Measurements from ENCODE around the gene RHBDD3. TPM values are rescaled to one million over a fixed set of nuclear protein-coding genes. Genes with fewer than 3 reads are reported as not detected.

Gene RHBDD3
- total RNA-seq, 4 donors from 2014 or later = 14.4 to 43.5 (median 32.6) TPM

DNA sequence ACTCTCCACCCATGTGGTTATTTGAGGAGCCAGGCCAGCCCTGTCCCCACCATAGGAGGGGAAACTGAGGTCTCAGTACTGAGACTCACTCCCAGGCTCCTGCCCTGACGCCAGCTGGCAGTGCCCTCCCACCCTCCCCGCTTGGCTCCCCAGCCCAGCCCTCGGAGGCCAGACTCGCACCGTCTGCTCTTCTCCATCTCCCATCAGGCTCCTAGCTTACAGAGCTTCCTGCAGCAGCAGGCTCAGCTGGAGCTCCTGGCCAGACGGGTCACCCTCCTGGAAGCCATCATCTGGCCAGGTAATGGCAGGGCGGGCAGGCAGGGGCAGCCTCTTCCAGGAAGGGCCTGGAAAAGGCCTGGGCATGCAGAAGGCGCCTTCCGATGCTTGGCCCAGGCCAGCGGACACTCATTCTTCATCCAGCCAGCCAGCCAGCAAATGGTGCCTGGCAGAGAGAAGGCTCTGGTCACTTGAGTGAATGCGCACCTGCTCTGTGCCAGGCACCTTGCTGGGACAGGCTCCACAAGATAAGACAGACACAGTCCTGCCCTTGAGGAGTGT, 12.6 kb downstream of the RHBDD3 start:
- Histone ChIP-seq H3K9me3 (no peaks in the 10 kb centered on the region), H3K4me1 (no peaks in the 10 kb centered on the region), H3K4me3 (no peak overlapping the region), H3K27me3 (no peaks in the 10 kb centered on the region), H3K36me3 (peaks cover 0 to 17% (median 0%) of the 10 kb centered on the region in 3 donors), H3K27ac (no peak overlapping the region)
- no peak for DNase-seq (ENCODE audit: low spot score in 2 of 2)
- 95 to 98% methylated on average over 7 to 11 of the region's 11 CpGs for WGBS, 2 donors
- TF ChIP-seq, protein P1, sequence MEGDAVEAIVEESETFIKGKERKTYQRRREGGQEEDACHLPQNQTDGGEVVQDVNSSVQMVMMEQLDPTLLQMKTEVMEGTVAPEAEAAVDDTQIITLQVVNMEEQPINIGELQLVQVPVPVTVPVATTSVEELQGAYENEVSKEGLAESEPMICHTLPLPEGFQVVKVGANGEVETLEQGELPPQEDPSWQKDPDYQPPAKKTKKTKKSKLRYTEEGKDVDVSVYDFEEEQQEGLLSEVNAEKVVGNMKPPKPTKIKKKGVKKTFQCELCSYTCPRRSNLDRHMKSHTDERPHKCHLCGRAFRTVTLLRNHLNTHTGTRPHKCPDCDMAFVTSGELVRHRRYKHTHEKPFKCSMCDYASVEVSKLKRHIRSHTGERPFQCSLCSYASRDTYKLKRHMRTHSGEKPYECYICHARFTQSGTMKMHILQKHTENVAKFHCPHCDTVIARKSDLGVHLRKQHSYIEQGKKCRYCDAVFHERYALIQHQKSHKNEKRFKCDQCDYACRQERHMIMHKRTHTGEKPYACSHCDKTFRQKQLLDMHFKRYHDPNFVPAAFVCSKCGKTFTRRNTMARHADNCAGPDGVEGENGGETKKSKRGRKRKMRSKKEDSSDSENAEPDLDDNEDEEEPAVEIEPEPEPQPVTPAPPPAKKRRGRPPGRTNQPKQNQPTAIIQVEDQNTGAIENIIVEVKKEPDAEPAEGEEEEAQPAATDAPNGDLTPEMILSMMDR (IDR thresholded peaks at IDR 0.05) = no peak
- TF ChIP-seq POLR2A (IDR thresholded peaks at IDR 0.05) (no peak), EP300 (IDR thresholded peaks at IDR 0.05) (no peak)

DNA sequence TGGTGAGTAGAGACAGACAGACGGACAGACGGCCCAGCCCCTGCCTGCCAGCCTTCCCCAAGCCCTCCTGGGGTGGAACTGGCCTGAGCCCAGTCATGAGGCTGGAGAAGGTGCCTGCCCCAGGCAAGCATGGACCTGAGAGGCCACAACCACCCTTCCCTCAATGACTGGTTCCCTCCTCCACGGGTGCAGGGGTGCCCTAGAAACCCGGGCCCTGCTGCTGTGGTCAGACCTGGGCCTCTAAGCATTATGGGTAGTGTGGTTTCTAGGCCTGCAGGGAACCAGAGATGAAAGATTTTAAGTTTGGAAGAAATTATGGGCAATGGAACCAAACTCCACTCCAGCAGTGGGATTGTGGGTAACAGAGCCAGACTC, 13.5 kb downstream of the RHBDD3 start:
- WGBS, 2 donors = 47 to 58% methylated on average over 4 of the region's 4 CpGs

DNA sequence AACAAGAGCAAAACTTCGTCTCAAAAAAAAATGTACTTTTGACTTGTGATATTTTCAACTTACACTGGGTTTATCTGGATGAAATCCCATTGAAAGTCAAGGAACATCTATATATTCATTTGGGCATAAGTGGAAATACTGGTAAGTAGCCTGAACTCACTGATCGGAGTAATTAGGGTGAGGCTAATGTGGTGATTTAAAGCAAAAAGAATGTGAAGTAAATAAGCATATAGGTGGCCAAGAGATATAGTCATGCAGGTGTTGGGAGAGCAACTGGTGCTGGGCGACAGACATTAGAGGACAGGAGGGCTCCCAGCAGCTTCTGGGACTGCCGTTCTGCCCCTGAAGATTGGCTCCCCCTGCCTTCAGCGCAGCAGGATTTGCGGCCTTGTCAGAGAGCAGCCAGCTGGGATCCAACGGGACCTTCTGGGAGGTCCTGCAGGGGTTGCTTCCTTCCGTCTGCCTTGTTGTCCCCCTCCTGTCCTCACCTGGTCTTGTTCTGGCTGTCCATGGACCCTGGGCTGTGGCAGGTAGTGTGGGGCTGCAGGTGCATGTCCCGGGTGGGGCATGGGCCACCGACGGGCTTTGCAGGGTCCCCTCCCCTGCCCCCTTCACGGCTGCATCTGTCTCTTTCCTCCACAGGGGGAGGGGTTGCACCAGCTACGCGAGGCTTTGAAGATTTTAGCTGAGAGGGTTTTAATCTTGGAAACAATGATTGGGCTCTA, 14.1 kb downstream of the RHBDD3 start:
- Histone ChIP-seq H3K4me3 (no peak overlapping the region), H3K36me3 (peaks cover 0 to 3% (median 0%) of the 10 kb centered on the region in 3 donors), H3K27me3 (no peaks in the 10 kb centered on the region), H3K27ac (no peak overlapping the region), H3K9me3 (no peaks in the 10 kb centered on the region), H3K4me1 (no peaks in the 10 kb centered on the region)
- DNase-seq (ENCODE audit: low spot score in 2 of 2) = no peak
- 66 to 69% methylated on average over 14 of the region's 14 CpGs for WGBS, 2 donors
- TF ChIP-seq, protein P1 (IDR thresholded peaks at IDR 0.05) = no peak
- TF ChIP-seq POLR2A (IDR thresholded peaks at IDR 0.05) (no peak), EP300 (IDR thresholded peaks at IDR 0.05) (no peak)

More for the DNA sequence above, 13.5 kb downstream of the RHBDD3 start:
- Histone ChIP-seq H3K27ac (no peak overlapping the region), H3K9me3 (no peaks in the 10 kb centered on the region), H3K4me3 (no peak overlapping the region), H3K4me1 (no peaks in the 10 kb centered on the region), H3K36me3 (peaks cover 0 to 8% (median 0%) of the 10 kb centered on the region in 3 donors), H3K27me3 (no peaks in the 10 kb centered on the region)
- TF ChIP-seq, protein P1 (IDR thresholded peaks at IDR 0.05) = no peak
- TF ChIP-seq EP300 (IDR thresholded peaks at IDR 0.05) (no peak), POLR2A (IDR thresholded peaks at IDR 0.05) (no peak)
- no peak for DNase-seq (ENCODE audit: low spot score in 2 of 2)

DNA sequence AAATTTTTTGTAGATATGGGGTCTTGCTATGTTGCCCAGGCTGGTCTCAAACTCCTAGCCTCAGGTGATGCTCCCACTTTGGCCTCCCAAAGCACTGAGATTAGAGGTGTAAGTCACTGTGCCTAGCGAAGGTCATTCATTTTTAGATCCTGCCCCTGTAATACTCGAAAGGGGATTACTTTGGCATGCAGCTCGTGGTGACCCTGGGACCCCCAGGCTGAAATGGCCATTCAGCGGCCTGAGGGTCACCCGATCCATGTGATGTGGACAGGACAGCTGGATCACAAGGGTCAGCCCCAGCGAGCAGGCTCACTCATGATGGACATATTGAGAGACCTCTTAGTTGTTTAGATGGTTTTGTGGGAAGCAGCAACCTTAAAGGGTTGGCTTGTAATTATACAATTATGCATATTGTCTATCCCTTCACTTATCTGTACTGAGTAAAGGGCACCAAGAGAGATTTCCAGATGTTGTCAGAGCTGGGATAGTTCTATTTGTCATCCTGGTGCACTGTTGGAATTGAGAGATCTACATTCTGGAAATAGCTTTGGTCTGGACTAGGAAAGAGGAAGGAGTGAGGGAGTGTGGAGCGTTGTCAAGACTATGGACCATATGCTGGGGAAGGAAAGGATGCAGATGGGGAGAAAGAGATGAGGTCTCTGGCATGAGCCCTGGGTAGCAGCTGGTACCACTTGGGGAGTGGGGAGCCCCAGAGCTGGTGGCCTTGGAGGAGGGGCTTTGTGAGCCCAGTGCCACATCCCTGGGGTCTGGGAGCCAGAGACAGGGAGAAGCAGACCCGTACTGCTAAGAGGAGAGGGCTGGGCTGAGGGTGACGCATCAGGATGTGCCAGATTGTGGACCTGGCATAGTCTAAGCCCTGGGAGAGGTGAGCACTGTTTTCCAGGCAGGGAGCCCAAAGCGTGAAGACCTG, 15.5 kb downstream of the RHBDD3 start:
- Histone ChIP-seq H3K36me3 (no peaks in the 10 kb centered on the region), H3K27me3 (no peaks in the 10 kb centered on the region), H3K4me1 (no peaks in the 10 kb centered on the region), H3K4me3 (no peak overlapping the region), H3K9me3 (no peaks in the 10 kb centered on the region), H3K27ac (no peak overlapping the region)
- 84 to 89% methylated on average over 10 of the region's 10 CpGs for WGBS, 2 donors
- TF ChIP-seq EP300 (IDR thresholded peaks at IDR 0.05) = no peak
- TF ChIP-seq, protein P1 (IDR thresholded peaks at IDR 0.05) = no peak
- no peak for TF ChIP-seq POLR2A (IDR thresholded peaks at IDR 0.05)
- no peak for DNase-seq (ENCODE audit: low spot score in 2 of 2)
